Parathyroid adenoma (tissue), 2 donors: ENCODE data around the gene FUT7.

Experiments used
- H2AFZ ChIP-seq: fragments of 300-600 bp; sonication (generic); one replicate; pipeline ENCODE4 v1.7.0; 2017; ENCODE audit warnings: antibody characterized with exemption, mild to moderate bottlenecking
- H3K27ac ChIP-seq: fragments of 300-600 bp; sonication (generic); one replicate; pipeline ENCODE4 v1.7.0; 2017
- H3K27me3 ChIP-seq: fragments of 300-600 bp; sonication (generic); one replicate; pipeline ENCODE4 v1.7.0; 2017; ENCODE audit warnings: low read length; ENCODE audit not compliant: control insufficient read depth, insufficient read depth
- H3K36me3 ChIP-seq: fragments of 300-600 bp; sonication (generic); one replicate; pipeline ENCODE4 v1.7.0; 2017; ENCODE audit warnings: low read length; ENCODE audit not compliant: control insufficient read depth, insufficient read depth
- H3K4me1 ChIP-seq: fragments of 300-600 bp; sonication (generic); one replicate; pipeline ENCODE4 v1.7.0; 2017; ENCODE audit warnings: control low read depth
- H3K4me2 ChIP-seq: fragments of 300-600 bp; sonication (generic); one replicate; pipeline ENCODE4 v1.7.0; 2017; ENCODE audit warnings: low read length
- H3K4me3 ChIP-seq: fragments of 300-600 bp; sonication (generic); one replicate; pipeline ENCODE4 v1.7.0; 2017; ENCODE audit warnings: low read depth, low read length
- H3K79me2 ChIP-seq: fragments of 300-600 bp; sonication (generic); one replicate; pipeline ENCODE4 v1.7.0; 2017; ENCODE audit warnings: control low read depth
- H3K9ac ChIP-seq: fragments of 300-600 bp; sonication (generic); one replicate; pipeline ENCODE4 v1.7.0; 2017; ENCODE audit warnings: mild to moderate bottlenecking
- H3K9me3 ChIP-seq: fragments of 300-600 bp; sonication (generic); one replicate; pipeline ENCODE4 v1.7.0; 2017; ENCODE audit warnings: low read length; ENCODE audit not compliant: control insufficient read depth
- TF ChIP-seq, protein P1 (sequence below): fragments of 300-600 bp; sonication (generic); IDR thresholded peaks from one replicate; pipeline ENCODE4 v1.7.0; 2017; ENCODE audit warnings: antibody characterized with exemption, mild to moderate bottlenecking
- donor health status: primary hyperparathyroidism.

FUT7 gene

DNA sequence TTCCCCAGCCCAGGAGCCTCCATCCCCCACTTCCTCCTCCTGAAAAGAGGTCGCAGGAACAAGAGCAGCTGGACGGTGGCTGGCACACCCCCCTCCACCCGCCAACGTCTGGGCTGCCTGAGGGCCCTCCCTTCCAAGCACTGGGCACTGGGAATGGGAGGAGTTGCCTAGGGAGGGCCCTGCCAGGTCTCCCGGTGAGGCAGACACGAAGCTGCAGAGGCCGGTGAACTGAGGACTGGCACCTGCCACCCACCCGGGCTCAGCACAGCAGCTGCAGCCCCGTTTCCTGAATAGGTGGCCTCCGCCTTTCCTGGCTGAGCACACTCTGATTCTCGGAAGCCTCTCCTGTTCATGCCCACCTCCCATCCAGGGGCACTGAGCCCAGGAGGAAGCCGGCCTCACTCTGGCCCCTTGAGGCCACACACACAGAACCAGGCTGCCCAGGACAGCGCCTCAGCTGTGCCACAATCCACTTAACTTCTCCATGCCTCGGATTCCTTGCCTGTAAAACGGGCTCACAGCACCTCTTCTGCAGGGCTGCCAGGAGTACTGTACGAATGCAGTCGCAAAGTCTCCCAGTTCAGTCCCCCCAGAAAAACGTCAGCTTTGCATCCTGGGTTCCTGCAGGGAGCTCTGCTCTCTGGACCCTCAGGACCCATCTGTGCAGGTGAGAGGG, 12.8 kb upstream of the FUT7 start:
- Histone ChIP-seq H3K36me3 (no peaks in the 10 kb centered on the region), H3K9me3 (no peaks in the 10 kb centered on the region), H3K4me2 (peak overlapping the region; percentile 85), H3K79me2 (no peaks in the 10 kb centered on the region), H3K27me3 (no peaks in the 10 kb centered on the region), H3K4me3 (peak overlapping the region; percentile 63), H3K4me1 (peaks cover 2% of the 10 kb centered on the region), H2AFZ (no peak overlapping the region), H3K27ac (peak overlapping the region; percentile 57), H3K9ac (peak overlapping the region; percentile 46)
- TF ChIP-seq, protein P1, sequence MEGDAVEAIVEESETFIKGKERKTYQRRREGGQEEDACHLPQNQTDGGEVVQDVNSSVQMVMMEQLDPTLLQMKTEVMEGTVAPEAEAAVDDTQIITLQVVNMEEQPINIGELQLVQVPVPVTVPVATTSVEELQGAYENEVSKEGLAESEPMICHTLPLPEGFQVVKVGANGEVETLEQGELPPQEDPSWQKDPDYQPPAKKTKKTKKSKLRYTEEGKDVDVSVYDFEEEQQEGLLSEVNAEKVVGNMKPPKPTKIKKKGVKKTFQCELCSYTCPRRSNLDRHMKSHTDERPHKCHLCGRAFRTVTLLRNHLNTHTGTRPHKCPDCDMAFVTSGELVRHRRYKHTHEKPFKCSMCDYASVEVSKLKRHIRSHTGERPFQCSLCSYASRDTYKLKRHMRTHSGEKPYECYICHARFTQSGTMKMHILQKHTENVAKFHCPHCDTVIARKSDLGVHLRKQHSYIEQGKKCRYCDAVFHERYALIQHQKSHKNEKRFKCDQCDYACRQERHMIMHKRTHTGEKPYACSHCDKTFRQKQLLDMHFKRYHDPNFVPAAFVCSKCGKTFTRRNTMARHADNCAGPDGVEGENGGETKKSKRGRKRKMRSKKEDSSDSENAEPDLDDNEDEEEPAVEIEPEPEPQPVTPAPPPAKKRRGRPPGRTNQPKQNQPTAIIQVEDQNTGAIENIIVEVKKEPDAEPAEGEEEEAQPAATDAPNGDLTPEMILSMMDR: no peak

DNA sequence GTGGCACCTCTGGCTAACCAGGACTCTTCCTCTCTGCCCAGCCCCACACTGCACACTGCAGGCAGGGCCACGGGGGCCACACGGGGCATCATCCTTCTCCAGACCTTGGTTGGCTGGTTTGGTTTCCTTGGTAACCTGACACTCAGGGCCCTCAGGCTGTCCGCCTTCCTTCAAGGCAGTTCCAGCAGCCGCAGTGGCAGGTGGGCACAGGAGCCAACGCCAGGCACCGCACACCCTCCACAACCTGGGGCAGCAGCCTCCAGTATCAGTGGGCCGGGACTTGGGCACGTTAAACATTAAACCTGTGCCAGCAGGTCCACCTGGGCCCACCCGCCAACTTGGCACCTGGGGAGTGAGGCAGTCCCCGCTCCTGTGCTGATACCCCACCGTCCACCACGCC, 12.1 kb upstream of the FUT7 start:
- no peaks in the 10 kb centered on the region for H3K79me2 ChIP-seq
- no peaks in the 10 kb centered on the region for H3K9me3 ChIP-seq
- no peaks in the 10 kb centered on the region for H3K27me3 ChIP-seq
- H3K4me2 ChIP-seq: peak overlapping the region; percentile 85
- no peaks in the 10 kb centered on the region for H3K36me3 ChIP-seq
- H3K27ac ChIP-seq: peak overlapping the region; percentile 57
- TF ChIP-seq, protein P1: no peak
- H3K4me1 ChIP-seq: peaks cover 2% of the 10 kb centered on the region
- no peak overlapping the region for H3K9ac ChIP-seq
- no peak overlapping the region for H2AFZ ChIP-seq
- H3K4me3 ChIP-seq: no peak overlapping the region

DNA sequence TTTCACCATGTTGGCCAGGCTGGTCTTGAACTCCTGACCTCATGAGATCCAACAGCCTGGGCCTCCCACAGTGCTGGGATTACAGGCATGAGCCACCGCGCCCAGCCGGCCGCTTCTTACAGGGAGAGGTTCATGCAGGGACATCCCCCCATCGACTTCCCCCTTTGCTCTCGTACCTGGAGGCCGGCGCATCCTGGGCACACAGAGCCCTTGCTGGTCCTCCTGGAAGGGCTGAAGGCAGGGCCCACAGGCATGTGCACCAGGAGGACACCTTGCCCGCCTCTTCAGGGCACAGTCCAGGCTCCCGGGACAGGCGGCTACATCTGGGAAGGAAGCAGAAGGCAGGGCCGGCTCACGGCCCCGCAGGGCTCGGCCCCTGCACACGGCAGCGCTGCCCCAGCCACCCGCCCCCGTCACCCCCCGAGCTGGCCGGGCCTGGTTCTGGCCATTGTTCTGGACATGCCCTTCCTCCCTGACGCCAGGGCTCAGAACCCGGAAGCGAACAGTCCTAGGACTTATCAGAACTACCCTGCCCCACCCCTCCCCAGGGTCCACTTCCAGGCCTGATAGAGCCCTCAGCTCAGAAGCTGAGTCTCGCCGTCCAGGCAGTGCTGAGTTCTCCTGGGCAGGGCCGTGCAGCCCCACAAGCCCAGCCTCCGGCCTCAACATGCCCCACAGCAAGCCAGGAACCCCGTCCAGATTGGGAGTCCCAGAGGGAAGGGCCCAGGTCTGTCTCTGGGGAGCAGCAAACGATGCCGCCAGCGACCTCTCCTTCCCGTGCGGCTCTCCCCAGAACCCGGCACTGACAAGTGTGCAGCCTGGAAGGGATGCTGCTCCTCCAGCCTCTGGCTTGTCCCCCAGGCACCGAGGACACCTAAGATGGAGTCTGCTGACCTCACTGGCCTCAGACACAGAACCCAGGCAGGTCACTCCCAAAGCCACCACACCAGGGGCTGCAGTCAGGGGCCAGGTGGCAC, 11.2 kb upstream of the FUT7 start:
- Histone ChIP-seq H2AFZ (no peak overlapping the region), H3K27ac (peak overlapping the region; percentile 57), H3K9ac (no peak overlapping the region), H3K9me3 (no peaks in the 10 kb centered on the region), H3K4me3 (no peak overlapping the region), H3K4me2 (no peak overlapping the region), H3K27me3 (no peaks in the 10 kb centered on the region), H3K36me3 (no peaks in the 10 kb centered on the region), H3K79me2 (no peaks in the 10 kb centered on the region), H3K4me1 (peaks cover 2% of the 10 kb centered on the region)
- TF ChIP-seq, protein P1: no peak

DNA sequence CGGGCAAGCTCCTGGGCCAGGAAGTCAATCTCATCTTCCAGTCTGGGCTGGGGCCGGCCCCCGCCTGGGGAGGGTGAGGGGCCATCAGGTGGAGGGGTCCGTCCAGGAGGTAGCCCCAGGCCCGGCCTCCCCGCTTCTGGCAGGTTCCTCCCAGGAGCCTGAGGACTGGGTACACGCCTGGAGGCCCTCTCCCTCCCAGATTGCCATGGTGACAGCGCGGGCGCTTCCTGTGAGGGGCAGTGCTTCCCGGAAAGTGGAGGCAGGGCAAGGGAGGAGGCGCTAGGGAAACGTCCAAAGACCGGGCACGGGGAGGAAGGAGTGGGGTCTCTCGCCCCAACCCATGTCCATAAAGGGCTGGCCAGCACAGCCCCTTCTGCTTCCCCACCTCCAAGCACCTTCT, 9.2 kb upstream of the FUT7 start:
- H3K27ac ChIP-seq: peak overlapping the region; percentile 19
- H3K4me3 ChIP-seq: no peak overlapping the region
- TF ChIP-seq, protein P1: no peak
- H3K9ac ChIP-seq: no peak overlapping the region
- no peaks in the 10 kb centered on the region for H3K27me3 ChIP-seq
- no peaks in the 10 kb centered on the region for H3K79me2 ChIP-seq
- H2AFZ ChIP-seq: no peak overlapping the region
- H3K4me1 ChIP-seq: peaks cover 2% of the 10 kb centered on the region
- no peaks in the 10 kb centered on the region for H3K36me3 ChIP-seq
- no peak overlapping the region for H3K4me2 ChIP-seq
- no peaks in the 10 kb centered on the region for H3K9me3 ChIP-seq
